Transverse colon (tissue), 4 donors: ENCODE data around the gene TMEM63B. TPM values are rescaled to one million over a fixed set of nuclear protein-coding genes. Genes with fewer than 3 reads are reported as not detected.

Experiments
- DNase-seq: peaks from one replicate; pipeline ENCODE4 v3.0.0-alpha.2; 2019
- H3K27ac ChIP-seq, 4 donors: fragments of 200-600 bp; sonication (generic); 2 replicates each; pipeline ENCODE4 v1.5.1; 2016 to 2018; ENCODE audit warnings: inconsistent platforms in 4 of 4
- H3K27me3 ChIP-seq: fragments of 200-600 bp; sonication (generic); 2 replicates; pipeline ENCODE4 v1.5.1; 2017; ENCODE audit warnings: inconsistent platforms
- H3K36me3 ChIP-seq, 4 donors: fragments of 200-600 bp; sonication (generic); 2 replicates each; pipeline ENCODE4 v1.5.1; 2017 to 2019; ENCODE audit warnings: inconsistent platforms in 4 of 4
- H3K4me1 ChIP-seq, 4 donors: fragments of 200-600 bp; sonication (generic); 2 replicates each; pipeline ENCODE4 v1.5.1; 2017 to 2020; ENCODE audit warnings: inconsistent platforms in 4 of 4
- H3K4me3 ChIP-seq, 4 donors: fragments of 200-600 bp; sonication (generic); 1 replicate in 1 of 4; 2 replicates in 3 of 4; pipeline versions ENCODE4 v1.5.1 to v1.6.1; 2017 to 2019; ENCODE audit warnings: inconsistent platforms in 4 of 4
- H3K9me3 ChIP-seq, 2 donors: fragments of 200-600 bp; sonication (generic); 2 replicates each; pipeline ENCODE4 v1.5.1; 2017 to 2019; ENCODE audit warnings: inconsistent platforms in 2 of 2
- CTCF ChIP-seq, 5 experiments: fragments of 200-600 bp in 3 of 5; fragments of 450-650 bp in 2 of 5; sonication (generic) in 3 of 5; IDR thresholded peaks; 1 replicate in 2 of 5; 2 replicates in 3 of 5; pipeline ENCODE4 v1.5.1; 2016 to 2017; ENCODE audit warnings: antibody characterized with exemption in 5 of 5, inconsistent platforms in 3 of 5, mild to moderate bottlenecking in 2 of 5, moderate library complexity in 1 of 5
- EP300 ChIP-seq: sonication (generic); formaldehyde crosslinking; IDR thresholded peaks from one replicate; pipeline ENCODE4 v1.6.1; 2017; ENCODE audit warnings: antibody characterized with exemption, low read depth
- POLR2A ChIP-seq: fragments of 450-650 bp; IDR thresholded peaks from one replicate; pipeline ENCODE4 v1.6.1; 2016; ENCODE audit warnings: antibody characterized with exemption, mild to moderate bottlenecking, moderate library complexity
- POLR2AphosphoS5 ChIP-seq, 3 donors: sonication (generic); formaldehyde crosslinking; IDR thresholded peaks; one replicate each; pipeline ENCODE4 v1.6.1; 2016; ENCODE audit warnings: antibody characterized with exemption in 3 of 3
- WGBS, 2 donors: methylation state at CpG; one replicate each; pipeline ENCODE4 v1.1.5; 2018; ENCODE audit warnings: low coverage in 1 of 2; 5-methylcytosine and 5-hydroxymethylcytosine counted together
- in situ Hi-C, 4 donors: fragments of 200-750 bp; cut with MboI; loops; one replicate each; pipeline versions ENCODE4 v1.15.0 to v1.15.1; 2017; ENCODE audit warnings: low sequenced_read_pairs in 3 of 4, low pct_ligation_motif_present in 1 of 4, low pct_unique_long_range_greater_than_20kb in 1 of 4
- intact Hi-C: fragments of 100-400 bp; cut with DNase I; formaldehyde crosslinking; loops from one replicate; pipeline ENCODE4 v1.15.1; 2023; ENCODE audit warnings: low total_unique reads
- total RNA-seq, 4 donors: library from RNA; depleted of rRNA; stranded (reverse); fragments of >200 nt; gene quantifications; one replicate each; pipeline ENCODE4 v1.1.0, GENCODE V29; 2016

The TMEM63B gene
- total RNA-seq, 4 donors from 2014 or later = 35.0 to 258 (median 89.4) TPM

DNA sequence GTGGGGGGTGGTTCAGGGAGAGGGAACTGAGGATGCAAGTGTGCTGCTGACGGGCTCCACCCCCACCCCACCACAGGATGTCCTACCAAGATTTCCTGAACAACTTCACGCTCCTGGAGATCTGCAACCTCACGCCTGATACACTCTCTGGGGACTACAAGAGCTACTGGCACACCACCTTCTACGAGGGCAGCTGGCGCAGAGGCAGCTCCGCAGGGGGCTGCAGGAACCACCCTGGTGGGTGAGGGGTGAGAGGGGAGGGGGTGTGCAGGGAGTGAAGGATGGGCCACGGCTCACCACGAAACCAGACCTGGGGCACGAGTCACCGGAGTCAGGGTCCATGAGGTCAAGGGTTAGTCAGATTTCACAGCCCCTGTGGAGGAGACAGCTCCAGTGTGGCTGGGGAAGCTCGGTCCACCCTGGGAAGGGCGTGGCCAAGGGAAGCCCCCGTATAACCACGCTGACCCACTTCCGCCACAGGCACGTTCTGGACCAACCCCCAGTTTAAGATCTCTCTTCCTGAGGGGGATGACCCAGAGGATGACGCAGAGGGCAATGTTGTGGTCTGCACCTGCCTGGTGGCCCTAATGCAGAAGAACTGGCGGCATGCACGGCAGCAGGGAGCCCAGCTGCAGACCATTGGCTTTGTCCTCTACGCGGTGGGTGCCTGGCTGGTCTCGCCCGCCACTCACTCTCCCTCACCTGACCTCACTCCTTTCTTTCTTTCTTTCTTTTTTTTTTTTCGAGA is 49.6 kb downstream of the TMEM63B start:
- Histone ChIP-seq H3K36me3 (no peaks in the 10 kb centered on the region), H3K4me1 (peaks cover 0 to 3% (median 0%) of the 10 kb centered on the region in 4 donors), H3K27ac (no peak overlapping the region), H3K4me3 (no peak overlapping the region), H3K9me3 (no peaks in the 10 kb centered on the region), H3K27me3 (no peaks in the 10 kb centered on the region)
- WGBS, 2 donors = 64 to 70% methylated on average over 4 to 18 of the region's 24 CpGs
- intact Hi-C loops (no loop called here), in situ Hi-C loops (loop anchor here in 1 of 4 donors (10.0 kb wide), 1 partner anchor 58 kb away; no protein-coding TSS in a partner anchor)
- DNase-seq = no peak
- TF ChIP-seq POLR2AphosphoS5 (IDR thresholded peaks at IDR 0.05) (no peak), POLR2A (no peak), CTCF (IDR thresholded peaks at IDR 0.05) (no peak), EP300 (no peak)

GRCh38 chr6:44177691-44178423 is 50.5 kb downstream of the TMEM63B start:
- no peak overlapping the region for H3K4me3 ChIP-seq
- H3K9me3 ChIP-seq = no peaks in the 10 kb centered on the region
- H3K27ac ChIP-seq = peak overlapping the region in 2 of 4 donors; percentile 10 to 33
- 81 to 83% methylated on average over 2 to 13 of the region's 13 CpGs for WGBS, 2 donors
- in situ Hi-C loops (loop anchor here in 1 of 4 donors (10.0 kb wide), 1 partner anchor 57 kb away; no protein-coding TSS in a partner anchor), intact Hi-C loops (loop anchor here (2.0 kb wide), 1 partner anchor 37 kb away; no protein-coding TSS in a partner anchor)
- TF ChIP-seq EP300 (no peak), POLR2AphosphoS5 (IDR thresholded peaks at IDR 0.05) (no peak)
- H3K27me3 ChIP-seq = no peaks in the 10 kb centered on the region
- DNase-seq = peak; percentile 31
- H3K4me1 ChIP-seq = peaks cover 0 to under 1% (median 0%) of the 10 kb centered on the region in 4 donors
- H3K36me3 ChIP-seq = no peaks in the 10 kb centered on the region

DNA sequence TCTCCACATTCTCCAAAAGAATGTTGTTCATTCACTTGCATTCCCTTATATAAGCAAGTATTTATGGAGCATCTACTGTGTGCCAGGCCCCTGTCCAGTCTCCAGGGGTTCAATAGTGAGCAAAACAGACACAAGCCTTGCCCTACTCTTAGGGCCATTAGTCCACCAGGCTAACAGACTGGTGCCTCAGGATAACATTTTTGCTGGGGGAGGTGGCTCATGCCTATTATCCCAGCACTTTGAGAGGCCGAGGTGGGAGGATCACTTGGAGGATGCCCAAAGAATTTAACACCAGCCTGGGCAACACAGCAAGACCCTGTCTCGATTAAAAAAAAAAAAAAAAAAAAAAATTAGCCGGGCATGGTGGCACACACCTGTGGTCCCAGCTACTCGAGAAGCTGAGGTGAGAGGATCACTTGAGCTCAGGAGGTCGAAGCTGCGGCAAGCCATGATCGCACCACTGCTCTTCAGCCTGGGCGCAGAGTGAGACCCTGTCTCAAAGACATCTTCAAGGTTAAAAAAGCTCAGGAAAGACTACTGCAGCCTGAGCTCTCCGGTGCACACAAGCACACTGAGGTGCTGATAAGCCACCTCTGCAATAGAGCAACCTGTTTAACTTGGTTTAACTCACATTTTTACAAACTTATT is 51.2 kb downstream of the TMEM63B start:
- no peak overlapping the region for H3K27ac ChIP-seq

More for the DNA sequence above, 51.2 kb downstream of the TMEM63B start:
- H3K9me3 ChIP-seq = no peaks in the 10 kb centered on the region
- no peak for DNase-seq
- no peaks in the 10 kb centered on the region for H3K36me3 ChIP-seq
- WGBS, 2 donors = 94% methylated on average over 9 of the region's 9 CpGs; no CpG with 5 or more reads in 1 of the 2 donors
- H3K4me3 ChIP-seq = no peak overlapping the region
- intact Hi-C loops = loop anchor here (2.0 kb wide), 1 partner anchor 36 kb away; no protein-coding TSS in a partner anchor
- no peaks in the 10 kb centered on the region for H3K4me1 ChIP-seq
- in situ Hi-C loops = loop anchor here in 1 of 4 donors (10.0 kb wide), 1 partner anchor 56 kb away; no protein-coding TSS in a partner anchor
- TF ChIP-seq POLR2A (no peak), EP300 (no peak), CTCF (IDR thresholded peaks at IDR 0.05) (no peak), POLR2AphosphoS5 (IDR thresholded peaks at IDR 0.05) (no peak)
- H3K27me3 ChIP-seq = no peaks in the 10 kb centered on the region
